ENCODE results near the gene XPO1.
"Not testable (repeated sequence)": the region's sequence is repeated elsewhere in the genome, so short reads cannot be mapped to it uniquely, and the experiment has no call there.

XPO1 gene

DNA sequence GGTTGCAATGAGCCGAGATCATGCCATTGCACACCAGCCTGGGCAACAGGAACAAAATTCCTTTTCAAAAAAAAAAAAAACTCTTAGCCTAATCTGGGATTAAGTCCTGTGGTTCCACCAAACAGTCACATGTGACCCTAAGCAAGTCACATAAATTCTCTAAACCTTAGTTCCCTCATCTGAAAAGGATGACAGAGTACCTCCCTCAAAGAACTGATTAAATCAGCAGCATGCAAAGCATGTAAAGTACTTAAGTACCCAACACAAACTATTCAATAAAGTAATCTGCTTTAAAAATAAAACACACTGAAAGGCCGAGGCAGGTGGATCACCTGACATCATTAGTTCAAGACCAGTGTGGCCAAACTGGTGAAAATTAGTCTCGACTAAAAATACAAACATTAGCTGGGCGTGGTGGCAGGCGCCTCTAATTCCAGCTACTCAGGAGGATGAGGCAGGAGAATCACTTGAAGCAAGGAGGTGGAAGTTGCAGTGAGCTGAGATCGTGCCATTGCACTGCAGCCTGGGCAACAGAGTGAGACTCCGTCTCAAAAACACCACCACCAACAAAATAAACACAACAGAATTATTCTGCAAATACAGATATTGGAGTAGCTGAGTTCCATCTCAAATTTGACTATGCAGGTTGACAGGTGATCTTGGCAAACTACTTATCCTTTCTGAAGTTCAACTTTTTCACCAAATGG, 74.2 kb downstream of the XPO1 start:
- no peak for DNase-seq

DNA sequence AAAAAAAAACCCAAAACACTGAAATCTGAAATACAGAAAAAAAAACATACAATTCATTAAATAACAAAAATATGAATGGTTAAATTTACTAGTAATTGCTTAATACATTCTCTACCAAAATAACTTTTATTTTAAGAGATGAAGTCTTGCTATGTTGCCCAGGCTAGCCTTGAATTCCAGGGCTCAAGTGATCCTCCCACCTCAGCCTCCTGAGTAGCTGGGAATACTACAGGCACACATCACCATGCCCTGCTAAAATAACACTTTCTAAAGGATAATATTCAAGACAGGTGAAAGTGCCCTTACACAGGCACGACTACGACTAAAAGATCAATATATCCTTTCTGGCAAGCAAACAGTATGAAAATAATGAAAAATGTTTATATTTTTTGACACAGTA, 76.8 kb downstream of the XPO1 start:
- no peak for DNase-seq

DNA sequence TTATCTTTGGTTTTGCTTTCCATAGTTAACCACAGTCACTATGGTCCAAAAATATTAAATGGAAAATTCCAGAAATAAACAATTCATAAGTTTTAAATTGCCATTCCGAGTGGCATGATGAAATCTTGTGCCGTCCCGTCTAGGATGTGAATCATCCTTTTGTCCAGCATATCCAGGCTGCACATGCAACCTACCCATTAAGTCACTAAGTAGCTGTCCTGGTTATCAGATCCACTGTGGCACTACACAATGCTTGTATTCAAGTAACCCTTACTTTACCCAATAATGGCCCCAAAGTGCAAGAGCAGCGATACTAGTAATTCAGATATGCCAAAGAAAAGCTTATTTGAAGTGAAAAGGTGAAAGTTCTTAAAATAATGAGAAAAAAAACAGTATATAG, 78.0 kb downstream of the XPO1 start:
- no peak for DNase-seq

DNA sequence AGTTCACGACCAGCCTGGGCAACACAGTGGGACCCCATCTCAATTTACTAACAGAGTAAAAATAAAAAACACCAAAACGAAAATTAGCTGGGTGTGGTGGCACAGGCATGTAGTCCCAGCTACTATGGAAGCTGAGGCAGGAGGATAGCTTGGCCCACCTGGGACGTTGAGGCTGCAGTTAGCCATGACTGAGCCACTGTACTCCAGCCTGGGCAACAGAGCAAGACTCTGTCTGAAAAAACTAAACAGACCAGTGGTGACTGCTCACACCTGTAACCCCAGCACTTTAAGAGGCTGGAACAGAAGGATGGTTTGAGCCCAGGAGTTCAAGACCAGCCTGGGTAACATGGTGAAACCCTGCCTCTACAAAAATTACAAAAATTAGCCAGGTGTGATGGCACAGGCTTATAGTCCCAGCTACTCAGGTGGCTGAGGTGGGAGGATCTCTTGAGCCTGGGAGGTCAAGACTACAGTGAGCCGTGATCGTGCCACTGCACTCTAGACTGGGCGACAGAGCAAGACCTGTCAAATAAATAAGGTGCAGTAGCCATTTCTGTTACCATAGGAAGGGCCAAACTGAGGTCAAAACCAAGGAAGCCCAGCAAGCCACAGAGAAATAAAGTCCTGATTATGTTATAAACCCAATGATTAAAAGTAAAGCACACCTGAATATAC, 81.3 kb downstream of the XPO1 start:
- no peak for DNase-seq

DNA sequence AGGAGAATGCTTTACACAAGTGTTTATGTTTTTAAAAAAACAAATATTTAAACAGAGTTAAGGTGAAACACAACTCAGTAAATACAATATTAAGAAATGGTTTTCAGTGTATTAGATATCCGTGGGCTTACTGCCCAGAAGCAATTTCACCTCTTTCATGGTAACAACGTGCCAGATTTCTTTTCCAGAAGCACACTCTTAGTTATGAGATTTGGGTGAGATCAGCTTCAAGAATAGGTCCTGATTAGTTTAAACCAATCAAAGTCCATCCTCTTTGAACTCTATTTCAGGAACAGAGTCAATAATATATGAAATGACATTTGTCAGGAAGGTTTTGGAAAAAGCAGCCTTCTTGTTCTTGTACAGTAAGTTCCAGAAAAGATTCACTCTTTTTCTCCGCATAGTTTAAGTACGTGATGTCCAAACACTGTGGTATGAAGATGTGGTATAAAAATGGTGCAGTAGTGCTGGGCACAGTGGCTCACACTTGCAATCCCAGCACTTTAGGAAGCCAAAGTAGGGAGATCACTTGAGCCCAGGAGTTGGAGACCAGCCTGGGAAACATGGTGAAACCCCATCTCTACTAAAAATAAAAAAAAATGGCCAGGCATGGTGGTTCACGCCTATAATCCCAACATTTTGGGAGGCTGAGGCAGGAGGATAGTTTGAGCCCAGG, 81.9 kb downstream of the XPO1 start:
- DNase-seq = no peak

DNA sequence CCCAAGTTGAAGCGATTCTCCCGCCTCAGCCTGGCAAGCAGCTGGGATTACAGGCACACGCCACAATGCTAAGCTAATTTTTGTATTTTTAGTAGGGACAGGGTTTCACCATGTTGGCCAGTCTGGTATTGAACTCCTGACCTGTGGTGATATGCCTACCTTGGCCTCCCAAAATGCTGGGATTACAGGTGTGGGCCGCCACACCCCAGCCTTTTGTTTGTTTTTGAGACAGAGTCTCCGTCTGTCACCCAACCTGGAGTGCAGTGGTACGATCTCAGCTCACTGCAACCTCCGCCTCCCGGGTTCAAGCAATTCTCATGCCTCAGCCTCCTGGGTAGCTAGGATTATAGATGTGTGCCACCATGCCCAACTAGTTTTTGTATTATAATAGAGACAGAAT, 83.2 kb downstream of the XPO1 start:
- DNase-seq = not testable (repeated sequence)

DNA sequence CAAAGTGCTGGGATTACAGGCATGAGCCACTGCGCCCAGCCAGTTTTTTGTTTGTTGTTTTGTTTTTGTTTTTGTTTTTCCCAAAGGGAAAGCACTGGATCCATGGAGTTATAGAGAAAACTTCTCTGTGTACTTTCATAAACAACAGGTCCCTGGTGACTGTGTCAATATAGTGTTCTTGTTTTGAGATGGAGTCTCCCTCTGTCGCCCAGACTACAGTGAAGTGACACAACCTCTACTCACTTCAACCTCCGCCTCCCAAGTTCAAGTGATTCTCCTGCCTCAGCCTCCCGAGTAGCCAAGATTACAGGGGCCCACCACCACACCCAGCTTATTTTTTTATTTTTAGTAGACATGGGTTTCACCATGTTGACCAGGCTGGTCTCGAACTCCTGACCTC, 83.8 kb downstream of the XPO1 start:
- DNase-seq = no peak

DNA sequence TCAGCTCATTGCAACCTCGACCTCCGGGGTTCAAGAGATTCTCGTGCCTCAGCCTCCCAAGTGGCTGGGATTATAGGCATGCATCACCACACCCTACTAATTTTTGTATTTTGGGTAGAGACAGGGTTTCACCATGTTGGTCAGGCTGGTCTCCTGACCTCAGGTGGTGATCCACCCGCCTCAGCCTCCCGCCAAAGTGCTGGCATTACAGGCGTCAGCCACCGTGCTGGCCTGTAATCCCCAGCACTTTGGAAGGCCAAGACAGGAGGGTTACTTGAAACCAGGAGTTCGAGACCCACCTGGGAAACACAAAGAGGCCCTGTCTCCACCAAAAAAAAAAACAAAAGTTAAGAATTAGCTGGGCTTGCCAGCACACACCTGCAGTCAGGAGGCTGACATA, 85.8 kb downstream of the XPO1 start:
- no peak for DNase-seq

DNA sequence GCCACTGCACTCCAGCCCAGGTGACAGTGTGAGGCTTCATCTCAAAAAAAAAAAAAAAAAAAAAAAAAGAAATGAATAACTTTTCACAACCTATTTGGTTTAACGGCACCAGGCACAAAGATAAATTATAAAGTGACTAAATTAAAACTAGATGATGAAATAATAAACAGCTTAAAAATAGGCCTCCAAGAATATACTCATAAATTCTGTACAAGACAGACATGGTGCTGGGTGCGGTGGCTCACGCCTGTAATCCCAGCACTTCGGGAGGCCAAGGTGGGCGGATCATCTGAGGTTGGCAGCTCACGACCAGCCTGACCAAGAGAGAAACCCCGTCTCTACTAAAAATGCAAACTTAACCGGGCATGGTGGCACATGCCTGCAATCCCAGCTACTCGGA, 87.0 kb downstream of the XPO1 start:
- no peak for DNase-seq

DNA sequence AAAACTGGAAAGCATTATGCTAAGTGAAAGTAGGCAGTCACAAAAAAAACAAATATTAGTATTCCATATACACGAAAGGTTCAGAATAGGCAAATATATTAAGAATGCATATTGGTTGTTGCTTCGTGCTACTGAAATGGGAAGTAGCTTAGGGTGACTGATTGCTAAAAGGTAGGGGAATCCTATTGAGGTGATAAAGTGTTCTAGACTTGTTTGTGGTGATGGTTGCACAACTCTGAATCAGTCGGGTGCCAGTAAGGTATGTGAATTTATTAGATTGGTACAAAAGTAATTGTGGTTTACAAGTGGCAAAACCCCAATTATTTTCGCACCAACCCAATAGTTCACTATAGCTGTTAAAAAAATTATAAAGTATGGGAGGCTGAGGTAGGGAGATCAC, 88.0 kb downstream of the XPO1 start:
- DNase-seq = no peak

DNA sequence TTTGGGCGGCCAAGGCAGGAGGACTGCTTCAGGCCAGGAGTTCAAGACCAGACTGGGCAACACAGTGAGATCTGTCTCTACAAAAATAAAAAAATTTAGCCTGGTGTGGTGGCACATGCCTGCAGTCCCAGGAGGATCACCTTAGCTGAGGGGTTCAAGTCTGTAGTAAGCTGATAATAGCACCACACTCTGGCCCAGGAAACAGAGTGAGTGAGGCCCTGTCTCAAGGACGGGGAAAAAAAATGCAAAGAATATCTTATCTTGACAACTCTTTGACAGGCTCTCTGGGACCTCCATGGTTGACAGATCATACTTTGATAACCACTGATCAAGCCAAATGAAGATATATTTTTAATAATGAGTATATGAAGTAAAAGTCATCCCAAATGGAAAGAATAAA, 89.9 kb downstream of the XPO1 start:
- DNase-seq = no peak

DNA sequence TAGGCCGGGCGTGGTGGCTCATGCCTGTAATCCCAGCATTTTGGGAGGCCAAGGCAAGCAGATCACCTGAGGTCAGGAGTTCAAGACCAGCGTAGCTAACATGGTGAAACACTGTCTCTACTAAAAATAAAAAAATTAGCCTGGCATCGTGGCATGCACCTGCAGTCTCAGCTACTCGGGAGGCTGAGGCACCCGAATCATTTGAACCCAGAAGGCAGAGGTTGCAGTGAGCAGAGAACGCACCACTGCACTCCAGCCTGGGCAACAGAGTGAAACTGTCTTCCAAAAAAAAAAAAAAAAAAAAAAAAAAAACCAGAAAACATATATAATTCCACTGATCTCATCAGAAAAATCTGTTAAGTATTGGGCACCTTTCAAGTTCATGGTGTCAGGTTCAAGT, 91.2 kb downstream of the XPO1 start:
- DNase-seq = not testable (repeated sequence)

DNA sequence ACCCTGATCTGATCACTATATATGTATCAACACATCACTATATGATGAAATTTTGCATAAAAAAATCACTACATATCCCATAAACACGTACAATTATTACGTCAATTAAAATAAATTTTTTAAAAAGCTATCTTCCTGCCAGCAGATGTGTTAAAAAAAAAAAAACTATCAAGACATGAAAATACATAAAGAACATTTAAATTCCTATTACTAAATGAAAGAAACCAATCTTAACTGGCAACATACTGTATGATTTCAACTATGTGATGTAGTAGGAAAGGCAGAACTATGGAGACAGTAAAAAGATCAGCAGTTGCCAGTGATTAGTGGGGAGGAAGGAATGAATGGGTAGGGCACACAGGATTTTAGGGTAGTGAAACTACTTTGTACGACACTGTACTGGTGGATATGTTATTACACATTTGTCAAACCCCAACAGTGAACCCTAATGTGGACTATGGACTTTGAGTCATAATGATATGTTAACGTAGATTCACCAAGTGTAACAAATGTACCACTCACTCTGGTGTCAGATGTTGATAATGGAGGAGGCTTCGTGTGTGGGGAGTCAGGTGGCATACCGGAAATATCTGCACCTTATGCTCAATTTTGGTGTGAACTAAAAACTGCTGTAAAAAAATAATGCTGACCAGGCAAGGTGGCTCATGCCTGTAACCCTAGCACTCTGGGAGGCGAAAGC, 94.7 kb downstream of the XPO1 start:
- DNase-seq = no peak

DNA sequence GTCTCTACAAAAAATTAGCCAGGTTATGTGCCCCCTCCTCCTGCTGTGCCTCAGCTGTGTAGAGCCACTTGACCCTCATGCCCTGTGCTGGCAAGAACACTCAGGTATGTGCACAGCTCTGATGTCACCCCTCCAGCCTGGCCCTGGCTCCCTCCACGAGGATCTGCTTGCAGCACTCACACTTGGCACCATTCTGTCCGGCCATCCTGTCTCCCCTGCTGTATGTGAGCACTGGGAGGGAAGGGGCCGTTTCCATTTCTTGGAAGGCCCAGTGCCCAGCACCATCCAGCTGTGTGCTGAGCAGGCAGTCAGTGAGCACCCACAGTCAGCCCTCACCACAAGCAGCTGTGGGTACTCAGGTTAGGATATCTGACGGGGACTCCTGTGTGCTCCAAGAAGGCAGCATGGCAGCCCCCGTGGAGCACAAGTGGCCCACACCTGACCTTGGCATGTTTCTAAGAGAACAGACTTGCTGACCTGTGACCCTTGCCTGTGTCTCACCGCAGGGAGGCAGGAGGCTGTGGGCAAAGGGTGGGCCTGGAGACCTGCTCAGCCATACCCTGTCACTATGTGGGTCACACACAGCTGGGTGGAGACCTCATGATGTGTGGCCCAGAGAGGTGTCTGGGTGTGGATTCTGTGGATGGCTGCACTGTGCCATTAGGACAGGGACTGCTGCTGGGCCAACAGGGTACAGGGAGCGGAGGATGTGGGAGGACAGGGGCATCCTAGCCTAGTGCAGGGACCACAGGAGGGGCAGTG, 98.7 kb downstream of the XPO1 start:
- no peak for DNase-seq

DNA sequence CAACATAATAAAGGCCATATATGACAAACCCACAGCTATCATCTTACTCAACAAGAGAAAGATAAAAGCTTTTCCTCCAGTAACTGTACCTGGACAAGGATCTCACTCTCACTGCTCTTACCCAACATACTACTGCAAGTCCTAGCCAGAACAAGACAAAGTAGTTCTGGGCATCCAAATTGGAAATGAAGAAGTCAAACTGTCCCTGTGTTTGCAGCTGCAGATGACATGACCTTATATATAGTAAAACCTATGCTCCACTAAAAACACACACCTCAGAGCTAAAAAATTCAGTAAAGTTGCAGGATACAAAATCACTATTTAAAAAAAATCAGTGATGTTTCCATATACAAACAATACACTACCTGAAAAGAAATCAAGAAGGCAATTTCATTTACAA, 99.5 kb downstream of the XPO1 start:
- no peak for DNase-seq

DNA sequence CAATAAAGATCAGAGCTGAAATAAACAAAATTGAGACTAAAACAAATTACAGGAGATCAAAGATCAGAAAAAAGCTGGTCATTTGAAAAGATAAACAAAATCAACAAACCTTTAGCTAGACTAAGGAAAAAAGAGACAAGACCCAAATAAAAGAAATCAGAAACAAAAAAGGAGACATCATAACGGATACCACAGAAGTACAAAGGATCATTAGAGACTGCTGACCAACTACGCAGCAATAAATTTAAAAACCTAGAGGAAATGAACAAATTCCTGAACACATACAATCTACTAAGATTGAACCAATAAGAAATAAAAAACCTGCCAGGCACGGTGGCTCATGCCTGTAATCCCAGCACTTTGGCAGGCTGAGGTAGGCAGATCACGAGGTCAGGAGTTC, 101.0 kb downstream of the XPO1 start:
- no peak for DNase-seq

DNA sequence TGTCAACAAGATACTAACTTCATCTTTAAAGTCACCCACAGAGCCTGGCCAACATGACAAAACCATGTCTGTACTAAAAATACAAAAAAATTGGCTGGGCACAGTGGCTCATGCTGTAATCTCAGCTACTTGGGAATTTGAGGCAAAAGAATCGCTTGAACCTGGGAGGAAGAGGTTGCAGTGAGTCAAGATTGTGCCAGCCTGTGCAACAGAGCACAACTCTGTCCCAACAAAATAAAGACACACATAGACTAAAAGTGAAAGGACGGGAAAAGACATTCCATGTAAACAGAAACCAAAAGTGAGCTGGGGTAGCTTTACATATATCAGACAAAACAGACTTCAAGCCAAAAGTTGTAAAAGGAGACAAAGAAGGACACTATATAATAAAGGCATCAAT, 102.1 kb downstream of the XPO1 start:
- DNase-seq = no peak

DNA sequence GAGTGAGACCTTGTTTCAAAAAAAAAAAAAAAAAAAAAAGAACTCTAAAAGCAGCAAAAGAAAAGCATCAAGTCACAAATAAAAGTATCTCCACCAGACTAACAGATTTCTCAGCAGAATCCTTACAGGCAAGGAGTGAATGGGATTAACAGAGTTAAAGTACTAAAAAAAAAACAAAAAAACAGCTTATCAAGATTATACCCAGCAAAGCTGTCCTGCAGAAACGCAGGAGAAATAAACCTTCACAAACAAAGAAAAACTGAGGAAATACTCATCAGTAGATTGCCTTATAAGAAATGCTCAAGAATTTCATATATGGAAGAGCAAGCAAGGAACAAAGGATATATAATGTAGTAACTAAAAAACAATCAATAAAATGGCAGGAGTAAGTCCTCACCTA, 102.9 kb downstream of the XPO1 start:
- DNase-seq = no peak

DNA sequence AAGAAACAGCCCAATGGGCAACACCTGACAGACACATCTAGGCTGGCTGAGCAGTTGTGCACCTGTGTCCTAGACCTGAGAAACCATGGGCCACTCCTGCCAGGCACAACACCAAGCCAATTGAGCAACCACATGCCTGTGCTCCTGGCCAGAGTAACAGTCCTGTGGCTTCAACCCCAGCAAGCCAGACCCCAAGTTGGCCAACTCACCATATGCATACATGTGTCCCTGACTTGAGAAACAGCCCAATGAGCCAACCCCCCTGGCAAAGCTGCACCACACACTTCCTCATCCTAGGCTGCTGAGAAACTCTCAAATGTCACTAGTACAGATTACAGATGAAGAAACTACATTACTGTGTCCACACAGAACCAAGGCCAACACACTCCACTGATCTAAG, 103.8 kb downstream of the XPO1 start:
- no peak for DNase-seq

DNA sequence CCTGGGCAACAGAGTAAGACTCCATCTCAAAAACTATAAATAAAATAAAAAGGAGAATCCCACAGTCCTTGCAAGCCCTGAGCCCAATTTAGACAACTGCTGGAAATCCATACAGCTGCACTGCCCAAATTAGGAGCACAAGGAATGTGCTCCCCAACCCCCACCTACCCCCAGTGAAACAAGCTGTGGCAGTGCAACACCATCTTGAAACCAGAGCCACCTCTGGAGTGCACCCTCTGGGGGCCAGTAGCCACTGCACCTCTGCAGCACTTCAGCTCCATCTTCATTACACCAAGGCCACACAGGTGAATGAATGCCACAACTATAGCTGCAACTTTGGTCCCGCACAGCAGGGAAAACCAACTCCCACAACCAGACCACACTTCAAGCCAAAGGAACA, 104.5 kb downstream of the XPO1 start:
- no peak for DNase-seq

DNA sequence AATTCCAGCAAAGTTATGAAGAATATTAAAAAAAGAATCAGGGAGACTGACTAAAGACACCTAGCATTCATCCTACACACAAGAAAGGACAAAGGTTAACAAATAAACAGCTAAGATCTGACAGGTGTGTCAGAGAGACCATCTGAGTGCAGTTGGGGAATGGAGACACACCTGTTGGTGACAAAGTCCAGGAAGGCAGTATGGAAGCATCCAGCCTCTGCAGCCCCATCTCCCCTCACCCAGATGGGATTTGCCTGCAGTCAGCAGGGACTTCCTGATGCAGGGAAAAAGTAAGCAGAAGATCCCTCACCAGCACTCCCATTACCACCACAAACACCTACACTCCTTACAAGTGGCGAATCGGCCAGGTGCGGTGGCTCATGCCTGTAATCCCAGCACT, 105.2 kb downstream of the XPO1 start:
- DNase-seq = no peak

DNA sequence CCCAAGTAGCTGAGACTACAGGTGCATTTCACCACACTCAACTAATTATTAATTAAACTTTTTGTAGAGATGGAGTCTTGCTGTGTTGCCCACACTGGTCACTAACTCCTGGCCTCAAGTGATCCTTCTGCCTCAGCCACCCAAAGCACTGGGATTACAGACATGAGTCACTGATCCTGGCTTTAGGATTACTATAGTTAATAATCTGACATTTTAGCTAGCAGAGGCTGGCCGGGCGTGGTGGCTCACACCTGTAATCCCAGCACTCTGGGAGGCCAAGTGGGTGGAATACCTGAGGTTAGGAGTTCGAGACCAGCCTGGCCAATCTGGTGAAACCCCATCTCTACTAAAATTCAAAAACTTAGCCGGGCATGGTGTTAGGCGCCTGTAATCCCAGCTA, 106.8 kb downstream of the XPO1 start:
- DNase-seq = no peak

All from stimulated activated CD4-positive, alpha-beta T cell treated with anti-CD3 and anti-CD28 coated beads, Interleukin-2, amount 100 ng/mL, for 24 hours (primary cell).